Adipocyte (in vitro differentiated cells): ENCODE measurements around the gene DAZAP2.
"Not testable (repeated sequence)": the region's sequence is repeated elsewhere in the genome, so short reads cannot be mapped to it uniquely, and the experiment has no call there.

ENCODE experiments used
- DNase-seq: peaks from one replicate; pipeline ENCODE4 v3.0.0-alpha.2; 2015; ENCODE audit warnings: low read depth
- H3K27me3 ChIP-seq: replicated peaks from 2 replicates; pipeline ENCODE4 v1.7.0; 2013; ENCODE audit warnings: mild to moderate bottlenecking, low read length, moderate library complexity; ENCODE audit not compliant: control insufficient read depth, insufficient read depth
- H3K36me3 ChIP-seq: 2 replicates; pipeline ENCODE4 v1.7.0; 2013; ENCODE audit warnings: low read length, mild to moderate bottlenecking, moderate library complexity; ENCODE audit not compliant: control insufficient read depth, insufficient read depth, severe bottlenecking
- H3K4me1 ChIP-seq: 2 replicates; pipeline ENCODE4 v1.7.0; 2013; ENCODE audit warnings: mild to moderate bottlenecking, low read length, moderate library complexity; ENCODE audit not compliant: control insufficient read depth, insufficient read depth
- H3K4me3 ChIP-seq: 2 replicates; pipeline ENCODE4 v1.7.0; 2013; ENCODE audit warnings: mild to moderate bottlenecking, low read length, moderate library complexity
- H3K9ac ChIP-seq: 2 replicates; pipeline ENCODE4 v1.7.0; 2013; ENCODE audit warnings: mild to moderate bottlenecking, low read length, moderate library complexity
- H3K9me3 ChIP-seq: 2 replicates; pipeline ENCODE4 v1.7.0; 2013; ENCODE audit warnings: mild to moderate bottlenecking, low read length, moderate library complexity; ENCODE audit not compliant: control insufficient read depth

Gene DAZAP2

GRCh38 chr12:51218607-51219161, 19.9 kb upstream of the DAZAP2 start:
- no peaks in the 10 kb centered on the region for H3K9me3 ChIP-seq
- no peaks in the 10 kb centered on the region for H3K36me3 ChIP-seq
- peaks cover 3% of the 10 kb centered on the region for H3K4me1 ChIP-seq
- peak overlapping the region; percentile 84 for H3K4me3 ChIP-seq
- H3K9ac ChIP-seq = peak overlapping the region; percentile 83
- no peak for DNase-seq
- H3K27me3 ChIP-seq = no peaks in the 10 kb centered on the region

DNA sequence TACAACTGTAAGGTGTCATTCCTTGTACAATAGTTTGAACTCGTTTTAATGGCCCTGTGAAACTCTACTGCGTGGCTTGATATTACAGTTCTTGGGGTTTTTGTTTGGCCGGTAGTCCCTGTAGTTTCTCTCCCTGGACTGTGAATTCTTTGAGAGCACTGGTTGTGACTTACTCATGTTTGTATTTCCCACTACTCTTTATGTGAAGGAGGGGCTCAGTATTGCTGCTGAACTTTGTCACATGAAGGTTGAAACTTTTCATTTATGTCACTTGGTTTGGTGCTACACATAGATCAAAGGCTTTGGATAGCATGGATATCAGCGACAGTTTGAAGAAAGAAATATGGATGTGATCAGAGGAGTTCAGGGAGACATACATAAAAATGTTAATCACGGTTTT, 19.3 kb upstream of the DAZAP2 start:
- Histone ChIP-seq H3K4me1 (peaks cover 3% of the 10 kb centered on the region), H3K9me3 (no peaks in the 10 kb centered on the region), H3K4me3 (no peak overlapping the region), H3K27me3 (no peaks in the 10 kb centered on the region), H3K36me3 (no peaks in the 10 kb centered on the region), H3K9ac (no peak overlapping the region)
- no peak for DNase-seq

GRCh38 chr12:51219857-51220256, 18.8 kb upstream of the DAZAP2 start:
- H3K4me1 ChIP-seq, H3K27me3 ChIP-seq, DNase-seq, H3K9me3 ChIP-seq, H3K4me3 ChIP-seq, H3K36me3 ChIP-seq, H3K9ac ChIP-seq: not testable (repeated sequence)

GRCh38 chr12:51222461-51222860, 16.2 kb upstream of the DAZAP2 start:
- Histone ChIP-seq H3K4me1 (peaks cover 3% of the 10 kb centered on the region), H3K36me3 (no peaks in the 10 kb centered on the region), H3K4me3 (no peak overlapping the region), H3K9ac (no peak overlapping the region), H3K27me3 (no peaks in the 10 kb centered on the region), H3K9me3 (no peaks in the 10 kb centered on the region)
- no peak for DNase-seq

DNA sequence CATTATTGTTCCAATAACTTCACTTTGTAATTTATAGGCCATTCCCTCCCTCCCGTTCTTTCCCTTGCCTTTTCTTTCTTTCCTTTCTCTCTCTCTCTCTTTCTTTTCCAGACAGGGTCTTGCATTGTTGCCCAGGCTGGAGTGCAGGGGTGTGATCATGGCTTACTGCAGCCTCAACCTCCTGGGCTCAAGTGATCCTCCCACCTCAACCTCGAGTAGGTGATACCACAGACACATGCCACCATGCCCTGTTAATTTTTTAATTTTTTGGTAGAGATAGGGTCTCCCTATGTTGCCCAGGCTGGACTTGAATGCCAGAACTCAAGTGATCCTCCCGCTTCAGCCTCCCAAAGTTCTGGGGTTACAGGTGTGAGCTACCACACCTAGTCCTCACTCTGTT, 14.0 kb upstream of the DAZAP2 start:
- no peaks in the 10 kb centered on the region for H3K36me3 ChIP-seq
- H3K27me3 ChIP-seq = no peaks in the 10 kb centered on the region
- no peak overlapping the region for H3K9ac ChIP-seq
- no peaks in the 10 kb centered on the region for H3K9me3 ChIP-seq
- H3K4me3 ChIP-seq = no peak overlapping the region
- DNase-seq = no peak
- no peaks in the 10 kb centered on the region for H3K4me1 ChIP-seq

DNA sequence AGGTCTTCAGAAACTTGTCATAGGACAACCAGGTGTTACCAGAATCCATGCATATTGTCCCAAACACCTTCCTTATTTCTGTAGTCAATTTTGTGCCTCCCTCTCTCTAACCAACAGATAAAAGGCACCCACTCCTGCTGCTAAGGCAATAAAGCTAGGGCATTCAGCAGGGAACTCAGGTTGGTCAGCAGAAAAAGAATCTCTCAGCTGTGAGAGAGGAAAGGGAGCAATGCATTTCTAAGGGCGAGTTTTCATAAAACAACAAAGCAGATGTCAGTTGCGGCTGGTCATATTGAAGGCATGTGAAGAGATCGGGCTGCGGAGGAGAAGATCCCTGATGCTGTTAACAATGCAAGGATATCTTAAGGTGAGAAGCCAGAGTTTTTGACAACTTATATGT, 13.4 kb upstream of the DAZAP2 start:
- no peak overlapping the region for H3K9ac ChIP-seq
- no peaks in the 10 kb centered on the region for H3K9me3 ChIP-seq
- no peaks in the 10 kb centered on the region for H3K36me3 ChIP-seq
- H3K4me1 ChIP-seq = no peaks in the 10 kb centered on the region
- H3K27me3 ChIP-seq = no peaks in the 10 kb centered on the region
- no peak overlapping the region for H3K4me3 ChIP-seq
- no peak for DNase-seq

- H3K4me1 ChIP-seq = no peaks in the 10 kb centered on the region
- no peak overlapping the region for H3K9ac ChIP-seq
- H3K27me3 ChIP-seq = no peaks in the 10 kb centered on the region
- H3K36me3 ChIP-seq = no peaks in the 10 kb centered on the region
- no peaks in the 10 kb centered on the region for H3K9me3 ChIP-seq
- no peak for DNase-seq
- no peak overlapping the region for H3K4me3 ChIP-seq
These were observed 12.9 kb upstream of the DAZAP2 start for GRCh38 chr12:51225771-51226170.

DNA sequence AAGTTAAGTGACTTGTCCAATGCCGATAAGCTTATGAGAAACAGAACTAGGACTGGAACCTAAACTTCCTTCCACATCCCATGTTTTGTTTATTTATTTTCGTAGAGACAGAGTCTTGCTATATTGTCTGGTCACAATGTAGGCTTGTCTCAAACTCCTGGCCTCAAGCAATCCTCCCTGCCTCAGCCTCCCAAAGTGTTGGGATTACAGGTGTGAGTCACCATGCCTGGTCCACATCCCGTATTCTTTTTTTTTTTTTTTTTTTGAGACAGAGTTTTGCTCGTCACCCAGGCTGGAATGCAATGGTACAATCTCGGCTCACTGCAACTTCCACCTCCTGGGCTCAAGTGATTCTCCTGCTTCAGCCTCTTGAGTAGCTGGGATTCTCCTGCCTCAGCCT, 11.5 kb upstream of the DAZAP2 start:
- not testable (repeated sequence) for H3K9me3 ChIP-seq, H3K4me1 ChIP-seq, H3K9ac ChIP-seq, DNase-seq, H3K4me3 ChIP-seq, H3K36me3 ChIP-seq, H3K27me3 ChIP-seq

GRCh38 chr12:51227962-51228361, 10.7 kb upstream of the DAZAP2 start:
- Histone ChIP-seq H3K4me1 (no peaks in the 10 kb centered on the region), H3K4me3 (no peak overlapping the region), H3K9me3 (no peaks in the 10 kb centered on the region), H3K36me3 (no peaks in the 10 kb centered on the region), H3K27me3 (no peaks in the 10 kb centered on the region), H3K9ac (no peak overlapping the region)
- no peak for DNase-seq

GRCh38 chr12:51229116-51229809, 9.4 kb upstream of the DAZAP2 start:
- H3K9me3 ChIP-seq = no peaks in the 10 kb centered on the region
- DNase-seq = no peak
- H3K36me3 ChIP-seq = no peaks in the 10 kb centered on the region
- no peak overlapping the region for H3K4me3 ChIP-seq
- no peaks in the 10 kb centered on the region for H3K27me3 ChIP-seq
- H3K4me1 ChIP-seq = no peaks in the 10 kb centered on the region
- H3K9ac ChIP-seq = no peak overlapping the region

GRCh38 chr12:51232642-51233041, 6.0 kb upstream of the DAZAP2 start:
- Histone ChIP-seq H3K27me3 (no peaks in the 10 kb centered on the region), H3K9me3 (no peaks in the 10 kb centered on the region), H3K36me3 (no peaks in the 10 kb centered on the region), H3K4me1 (no peaks in the 10 kb centered on the region), H3K9ac (no peak overlapping the region), H3K4me3 (no peak overlapping the region)
- DNase-seq = no peak

- DNase-seq = no peak
- Histone ChIP-seq H3K9me3 (no peaks in the 10 kb centered on the region), H3K9ac (no peak overlapping the region), H3K4me1 (peaks cover 4% of the 10 kb centered on the region), H3K27me3 (no peaks in the 10 kb centered on the region), H3K4me3 (no peak overlapping the region), H3K36me3 (no peaks in the 10 kb centered on the region)
These were observed 4.1 kb upstream of the DAZAP2 start for GRCh38 chr12:51234530-51234929.
